HG02973 (cell line): ENCODE measurements around the gene PANK3.

Experiments used
- ATAC-seq: cut with Tn5 transposase; IDR thresholded peaks from one replicate; pipeline ENCODE4 v1.9.1; 2021; ENCODE audit warnings: moderate library complexity; ENCODE audit not compliant: unreplicated experiment

Gene PANK3

GRCh38 chr5:168578538-168579487 lies at the start of gene PANK3:
PANK3 (minus strand) TSS chr5:168579368; CDS start chr5:168579283, 85 bp downstream.
- peak; percentile 54 for ATAC-seq

DNA sequence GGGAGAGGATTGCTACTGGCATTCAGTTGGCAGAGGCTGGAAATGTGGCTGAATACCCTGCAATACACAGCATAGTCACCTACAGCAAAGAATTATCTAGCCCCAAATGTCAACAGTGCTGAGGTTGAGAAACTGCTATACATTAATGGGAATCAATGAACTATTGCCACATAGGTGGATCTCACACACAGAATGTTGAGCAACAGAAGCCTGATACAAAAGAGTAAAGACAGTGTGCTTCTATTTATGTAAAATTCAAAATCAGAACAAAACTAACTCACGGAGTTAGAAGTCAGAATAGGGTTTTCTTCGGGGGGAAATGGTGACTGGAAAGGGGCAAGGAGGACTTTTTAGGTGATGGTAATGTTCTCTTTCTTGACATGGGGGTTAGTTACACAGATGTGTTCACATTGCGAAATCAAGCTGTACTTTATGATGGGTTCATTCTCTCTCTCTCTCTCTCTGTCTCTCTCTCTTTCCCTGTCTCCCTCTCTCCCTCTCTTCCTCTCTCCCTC lies 45.7 kb upstream of the PANK3 start:
- no peak for ATAC-seq

DNA sequence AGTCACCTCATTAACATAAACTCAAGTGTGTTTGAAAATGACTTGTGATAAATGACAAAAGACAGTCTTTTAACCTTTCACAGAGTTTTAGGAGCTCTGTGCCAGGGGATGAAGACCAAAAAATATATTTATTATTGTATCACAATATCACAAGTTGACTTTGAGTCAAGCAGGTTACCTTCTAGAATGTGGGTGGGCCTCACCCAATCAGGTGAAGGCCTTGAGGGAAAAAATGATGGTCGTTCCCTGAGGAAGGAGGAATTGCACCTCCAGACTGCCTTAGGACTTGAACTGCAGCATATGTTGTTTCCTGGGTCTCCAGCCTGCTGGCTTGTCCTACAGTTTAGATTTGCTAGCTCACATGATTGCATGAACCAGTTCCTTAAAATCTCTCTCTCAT lies 41.6 kb upstream of the PANK3 start:
- ATAC-seq: no peak

DNA sequence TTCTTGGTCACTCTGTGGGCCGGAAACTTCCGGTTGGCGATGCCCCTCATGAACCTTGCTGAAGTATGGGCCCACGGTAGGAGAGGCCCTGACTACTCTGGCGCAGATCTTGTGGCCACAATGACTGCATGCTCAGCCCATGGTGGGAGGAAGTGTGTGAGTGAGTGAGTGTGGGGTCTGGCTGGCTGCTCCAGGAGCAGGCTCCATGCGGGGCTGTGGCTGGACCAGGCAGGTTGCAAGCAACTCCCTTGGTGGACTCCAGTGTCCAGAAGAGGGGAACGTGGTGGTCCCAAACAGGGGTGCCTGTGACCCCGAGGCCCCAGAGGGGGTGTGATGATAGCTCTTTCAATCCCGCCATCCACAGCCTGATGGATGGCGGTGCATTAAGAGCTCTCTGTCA lies 35.5 kb upstream of the PANK3 start:
- no peak for ATAC-seq

GRCh38 chr5:168613996-168614395 lies 34.8 kb upstream of the PANK3 start:
- no peak for ATAC-seq

DNA sequence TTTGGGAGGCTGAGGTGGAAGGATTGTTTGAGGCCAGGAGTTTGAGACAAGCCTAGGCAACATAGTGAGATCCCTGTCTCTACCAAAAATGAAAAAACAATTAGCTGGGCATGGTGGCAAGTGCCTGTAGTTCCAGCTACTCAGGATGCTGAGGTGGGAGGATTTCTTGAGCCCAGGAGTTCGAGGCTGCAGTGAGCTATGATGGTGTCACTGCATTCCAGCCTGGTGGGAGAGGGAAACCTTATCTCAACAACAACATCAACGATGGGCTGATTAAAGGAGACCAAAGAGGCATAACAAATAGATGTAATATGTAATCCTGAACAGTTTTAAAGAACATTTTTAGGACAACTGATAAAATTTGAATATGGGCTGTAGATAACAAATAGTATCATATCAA lies 34.2 kb upstream of the PANK3 start:
- no peak for ATAC-seq

DNA sequence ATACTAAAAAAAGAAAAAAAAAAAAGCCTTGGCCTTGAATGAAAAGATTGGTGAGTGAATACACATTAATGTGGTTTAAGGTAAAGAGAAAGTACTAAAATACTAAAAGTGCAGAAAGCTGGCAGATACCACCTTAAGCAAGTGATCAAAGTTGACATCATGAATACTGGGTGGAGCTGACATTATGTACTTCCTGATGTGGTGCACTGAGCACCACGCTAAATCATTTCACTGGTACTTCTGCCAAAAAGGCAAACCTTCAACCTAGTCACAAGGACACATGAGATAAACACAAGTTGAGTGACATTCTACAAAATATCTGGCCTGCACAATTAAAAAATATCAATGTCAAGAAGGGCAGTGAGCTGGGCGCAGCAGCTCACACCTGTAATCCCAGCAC lies 33.8 kb upstream of the PANK3 start:
- ATAC-seq: no peak

DNA sequence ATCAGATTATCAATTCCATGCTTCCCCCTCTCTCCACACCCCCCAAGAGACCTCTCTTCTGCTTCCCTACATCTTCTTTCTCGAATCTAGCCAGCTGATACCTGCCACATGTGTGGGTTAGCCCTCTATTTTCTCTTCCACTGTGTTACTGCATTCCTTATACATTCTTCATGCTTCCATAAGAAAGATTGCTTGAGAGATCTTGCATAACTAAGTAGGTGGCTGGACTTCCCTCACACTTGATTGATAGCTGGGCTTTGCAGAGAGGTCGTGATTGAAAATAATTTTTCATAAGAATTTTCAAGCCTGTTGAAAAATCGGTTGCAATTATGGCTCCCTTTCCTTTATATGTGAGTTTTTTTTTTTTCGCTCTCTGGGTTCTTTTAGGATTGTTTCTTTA lies 33.0 kb upstream of the PANK3 start:
- ATAC-seq: no peak

DNA sequence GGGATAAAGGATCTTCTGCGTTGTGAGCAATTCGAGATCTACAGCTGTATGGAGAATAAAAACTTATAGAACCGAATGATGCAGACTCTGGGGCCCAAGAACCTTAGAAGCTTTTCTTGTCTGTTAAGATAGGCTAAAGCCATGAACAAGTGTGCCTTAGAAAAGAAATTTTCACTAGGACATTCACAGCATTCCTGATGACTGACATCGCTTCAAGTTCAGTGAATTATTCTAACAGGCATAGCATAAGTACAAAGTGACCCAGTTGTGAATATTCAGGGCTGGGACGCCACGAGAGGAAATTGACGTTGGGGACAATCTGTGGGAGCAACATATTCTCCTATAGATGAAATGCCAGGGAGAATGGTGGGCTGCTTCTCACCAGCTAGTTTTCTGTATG lies 32.0 kb upstream of the PANK3 start:
- no peak for ATAC-seq

GRCh38 chr5:168609806-168610482 lies 30.8 kb upstream of the PANK3 start:
- ATAC-seq: no peak

- ATAC-seq: no peak
Measured at GRCh38 chr5:168608821-168609220, 29.7 kb upstream of the PANK3 start.

DNA sequence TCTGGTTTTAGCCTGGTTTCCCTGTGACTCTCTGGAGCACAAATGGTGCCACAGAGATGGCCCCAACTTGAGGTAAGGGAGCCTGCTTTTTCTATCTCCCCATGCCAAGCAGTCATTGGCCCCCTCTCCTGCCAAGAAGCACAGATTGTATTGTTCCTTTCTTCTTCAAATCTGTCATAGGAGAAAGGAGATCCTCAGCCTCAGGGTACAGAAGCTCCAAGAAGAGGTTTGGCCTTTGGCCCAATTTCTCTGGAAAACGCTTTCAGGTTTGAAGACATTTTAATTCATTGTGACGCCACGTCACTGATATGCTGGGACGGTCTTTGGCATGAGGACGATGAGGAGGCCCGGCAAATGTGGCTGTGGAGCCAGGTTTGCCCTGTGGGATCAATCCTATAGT lies 29.2 kb upstream of the PANK3 start:
- ATAC-seq: no peak

DNA sequence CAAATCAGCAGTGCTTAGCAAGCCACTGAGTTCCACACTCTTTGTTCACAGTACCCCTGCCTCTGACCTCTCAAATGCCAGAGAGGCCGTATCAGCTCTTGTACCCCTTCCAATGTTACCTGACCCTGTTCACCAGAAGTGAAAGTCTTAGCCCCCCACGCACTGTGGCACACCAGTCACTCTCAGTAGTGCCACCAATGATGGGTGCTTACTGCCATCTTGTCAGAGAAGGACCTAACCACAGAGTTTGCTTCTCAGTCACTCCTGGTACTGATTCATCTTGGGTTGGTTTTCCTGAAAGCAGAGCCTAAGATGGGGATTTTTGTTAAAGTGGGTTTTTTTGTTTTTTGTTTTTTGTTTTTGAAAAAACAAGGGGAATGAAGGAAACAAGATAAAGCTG lies 28.8 kb upstream of the PANK3 start:
- no peak for ATAC-seq

DNA sequence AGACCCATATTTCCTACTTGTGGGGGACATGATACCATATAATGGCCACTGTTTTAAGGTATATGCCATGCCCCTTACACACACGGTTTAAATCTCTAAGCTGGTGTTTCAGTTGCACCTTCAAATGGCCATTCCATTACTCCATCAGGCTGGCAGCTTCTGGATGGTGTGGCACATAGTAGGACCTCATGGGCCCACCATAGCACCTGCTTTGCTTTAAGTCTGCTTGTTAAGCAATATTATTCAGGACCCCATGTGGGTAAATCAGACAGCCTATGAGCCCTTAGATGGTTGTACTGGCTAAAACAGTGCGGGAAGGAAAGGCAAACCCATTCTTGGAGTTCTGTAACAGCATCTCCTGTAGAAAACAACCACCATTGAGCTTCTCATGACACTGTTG lies 27.4 kb upstream of the PANK3 start:
- ATAC-seq: no peak

GRCh38 chr5:168604436-168604835 lies 25.3 kb upstream of the PANK3 start:
- ATAC-seq: no peak

DNA sequence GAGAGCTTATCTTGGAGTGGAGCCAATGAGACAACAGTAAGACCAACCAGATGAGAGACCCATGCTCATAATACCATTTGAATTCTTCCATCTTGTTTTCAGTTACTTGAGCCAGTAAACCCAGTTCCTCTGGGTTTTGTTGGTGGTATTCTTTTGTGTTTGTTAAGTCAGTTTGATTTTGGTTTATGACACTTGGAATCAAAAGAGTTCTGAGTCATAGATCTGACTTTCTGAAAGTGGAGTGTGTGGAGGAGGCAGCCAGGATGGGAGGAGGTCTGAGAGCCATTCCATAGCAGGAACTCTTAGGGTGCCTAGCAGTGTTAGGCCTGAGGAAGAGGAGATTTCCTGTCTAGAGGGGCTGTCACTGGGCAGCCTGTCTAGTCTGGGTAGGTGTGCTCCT lies 24.6 kb upstream of the PANK3 start:
- ATAC-seq: no peak

DNA sequence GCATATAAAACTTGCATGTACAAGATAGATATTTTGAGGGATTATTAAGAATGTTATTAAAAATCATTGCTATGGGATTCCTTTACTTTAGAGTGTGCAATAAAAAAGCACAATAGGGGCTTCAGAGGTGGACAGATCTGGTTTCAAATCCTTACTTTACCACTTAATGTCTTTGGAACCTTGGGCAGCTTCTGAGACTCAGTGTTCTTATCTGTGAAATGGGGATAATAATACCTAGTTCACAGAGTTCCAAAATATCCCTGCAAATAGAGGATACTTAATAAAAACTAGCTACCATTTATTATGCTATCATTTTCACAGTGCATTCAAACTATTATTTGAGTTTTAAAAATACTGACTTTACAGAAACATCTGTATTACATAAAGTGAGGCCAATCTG lies 23.3 kb upstream of the PANK3 start:
- ATAC-seq: no peak

GRCh38 chr5:168601972-168602371 lies 22.8 kb upstream of the PANK3 start:
- no peak for ATAC-seq

DNA sequence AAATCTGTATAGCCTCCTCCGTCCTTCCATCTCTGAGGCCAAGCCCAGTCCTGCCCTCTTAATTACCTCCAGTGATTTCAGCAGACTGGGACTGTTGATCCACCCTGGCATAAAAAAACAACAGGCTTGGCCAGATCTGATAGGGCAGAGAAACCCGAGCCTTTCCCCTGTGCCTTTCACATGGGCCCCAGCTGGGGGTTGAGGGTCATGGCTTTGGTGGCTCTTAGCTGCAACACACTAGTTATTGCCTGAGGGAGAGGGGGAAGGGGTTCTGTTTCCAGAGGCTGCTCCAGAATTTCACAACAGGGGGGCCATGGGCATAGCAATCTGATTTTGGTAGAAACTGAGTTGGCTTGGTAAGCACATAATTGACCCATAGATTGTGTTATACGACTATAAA lies 21.2 kb upstream of the PANK3 start:
- no peak for ATAC-seq

- ATAC-seq: no peak
Measured at GRCh38 chr5:168599826-168600225, 20.7 kb upstream of the PANK3 start.

DNA sequence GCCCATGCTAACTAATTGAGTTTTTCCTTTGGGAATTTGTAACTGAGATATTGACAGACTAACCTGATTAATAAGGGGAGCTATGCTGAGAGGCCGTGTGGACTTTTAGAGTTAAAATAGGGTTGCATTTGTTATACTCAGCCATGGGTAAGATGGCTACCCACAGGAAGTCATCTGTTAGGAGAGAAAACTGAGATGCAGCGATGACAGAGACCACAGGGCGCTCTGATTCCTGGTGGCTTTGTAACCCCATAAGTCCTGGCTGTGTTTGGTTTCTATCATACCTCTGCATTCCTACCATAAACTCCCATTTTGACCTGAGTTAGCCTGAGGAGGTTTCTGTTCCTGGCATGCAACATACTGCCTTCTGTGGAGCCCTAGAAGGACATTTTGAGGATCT lies 19.5 kb upstream of the PANK3 start:
- ATAC-seq: no peak

DNA sequence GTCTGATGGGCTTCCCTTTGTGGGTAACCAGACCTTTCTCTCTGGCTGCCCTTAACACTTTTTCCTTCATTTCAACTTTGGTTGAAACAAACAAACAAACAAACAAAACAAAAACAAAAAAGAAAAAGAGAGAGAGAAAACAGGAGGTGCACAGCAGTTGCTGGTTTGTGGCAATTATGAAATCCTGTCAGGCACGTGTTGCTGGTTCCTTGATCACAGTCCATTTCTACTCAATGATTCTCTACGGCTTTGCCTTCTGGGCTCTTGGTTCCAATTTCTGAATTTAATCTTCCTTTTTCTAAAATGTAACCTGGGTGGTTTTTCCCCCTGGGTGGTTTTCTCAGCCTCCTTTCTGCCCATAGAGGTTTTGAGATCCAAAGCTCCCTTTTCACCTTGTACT lies 17.8 kb upstream of the PANK3 start:
- no peak for ATAC-seq
